ENCODE results near the gene RAB27B.

RAB27B gene

DNA sequence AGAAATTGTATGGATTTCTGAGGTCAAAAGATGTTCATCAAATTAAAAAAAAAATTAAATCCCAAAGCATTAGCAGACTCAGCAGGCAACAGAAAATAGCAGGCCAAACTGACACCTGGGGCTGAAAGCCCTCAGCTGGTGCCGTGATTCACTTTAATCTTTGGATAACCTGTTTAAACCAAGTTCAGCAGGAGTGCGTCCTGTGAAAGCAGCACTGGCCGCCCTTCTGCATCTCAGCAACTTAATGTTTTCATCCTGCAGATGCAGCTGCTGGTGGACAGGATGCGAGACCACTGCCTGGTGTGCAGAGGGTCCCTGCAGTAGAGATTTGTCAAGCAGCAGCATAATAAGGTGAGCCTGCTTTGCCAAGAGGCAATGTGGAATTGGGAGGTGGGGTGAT is 89.8 kb downstream of the RAB27B start:
- TF ChIP-seq, protein P1, sequence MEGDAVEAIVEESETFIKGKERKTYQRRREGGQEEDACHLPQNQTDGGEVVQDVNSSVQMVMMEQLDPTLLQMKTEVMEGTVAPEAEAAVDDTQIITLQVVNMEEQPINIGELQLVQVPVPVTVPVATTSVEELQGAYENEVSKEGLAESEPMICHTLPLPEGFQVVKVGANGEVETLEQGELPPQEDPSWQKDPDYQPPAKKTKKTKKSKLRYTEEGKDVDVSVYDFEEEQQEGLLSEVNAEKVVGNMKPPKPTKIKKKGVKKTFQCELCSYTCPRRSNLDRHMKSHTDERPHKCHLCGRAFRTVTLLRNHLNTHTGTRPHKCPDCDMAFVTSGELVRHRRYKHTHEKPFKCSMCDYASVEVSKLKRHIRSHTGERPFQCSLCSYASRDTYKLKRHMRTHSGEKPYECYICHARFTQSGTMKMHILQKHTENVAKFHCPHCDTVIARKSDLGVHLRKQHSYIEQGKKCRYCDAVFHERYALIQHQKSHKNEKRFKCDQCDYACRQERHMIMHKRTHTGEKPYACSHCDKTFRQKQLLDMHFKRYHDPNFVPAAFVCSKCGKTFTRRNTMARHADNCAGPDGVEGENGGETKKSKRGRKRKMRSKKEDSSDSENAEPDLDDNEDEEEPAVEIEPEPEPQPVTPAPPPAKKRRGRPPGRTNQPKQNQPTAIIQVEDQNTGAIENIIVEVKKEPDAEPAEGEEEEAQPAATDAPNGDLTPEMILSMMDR (IDR thresholded peaks at IDR 0.05; ENCODE audit: insufficient read depth, low read length), result no peak
- TF ChIP-seq, protein P2, sequence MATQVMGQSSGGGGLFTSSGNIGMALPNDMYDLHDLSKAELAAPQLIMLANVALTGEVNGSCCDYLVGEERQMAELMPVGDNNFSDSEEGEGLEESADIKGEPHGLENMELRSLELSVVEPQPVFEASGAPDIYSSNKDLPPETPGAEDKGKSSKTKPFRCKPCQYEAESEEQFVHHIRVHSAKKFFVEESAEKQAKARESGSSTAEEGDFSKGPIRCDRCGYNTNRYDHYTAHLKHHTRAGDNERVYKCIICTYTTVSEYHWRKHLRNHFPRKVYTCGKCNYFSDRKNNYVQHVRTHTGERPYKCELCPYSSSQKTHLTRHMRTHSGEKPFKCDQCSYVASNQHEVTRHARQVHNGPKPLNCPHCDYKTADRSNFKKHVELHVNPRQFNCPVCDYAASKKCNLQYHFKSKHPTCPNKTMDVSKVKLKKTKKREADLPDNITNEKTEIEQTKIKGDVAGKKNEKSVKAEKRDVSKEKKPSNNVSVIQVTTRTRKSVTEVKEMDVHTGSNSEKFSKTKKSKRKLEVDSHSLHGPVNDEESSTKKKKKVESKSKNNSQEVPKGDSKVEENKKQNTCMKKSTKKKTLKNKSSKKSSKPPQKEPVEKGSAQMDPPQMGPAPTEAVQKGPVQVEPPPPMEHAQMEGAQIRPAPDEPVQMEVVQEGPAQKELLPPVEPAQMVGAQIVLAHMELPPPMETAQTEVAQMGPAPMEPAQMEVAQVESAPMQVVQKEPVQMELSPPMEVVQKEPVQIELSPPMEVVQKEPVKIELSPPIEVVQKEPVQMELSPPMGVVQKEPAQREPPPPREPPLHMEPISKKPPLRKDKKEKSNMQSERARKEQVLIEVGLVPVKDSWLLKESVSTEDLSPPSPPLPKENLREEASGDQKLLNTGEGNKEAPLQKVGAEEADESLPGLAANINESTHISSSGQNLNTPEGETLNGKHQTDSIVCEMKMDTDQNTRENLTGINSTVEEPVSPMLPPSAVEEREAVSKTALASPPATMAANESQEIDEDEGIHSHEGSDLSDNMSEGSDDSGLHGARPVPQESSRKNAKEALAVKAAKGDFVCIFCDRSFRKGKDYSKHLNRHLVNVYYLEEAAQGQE (IDR thresholded peaks at IDR 0.05; ENCODE audit: insufficient replicate concordance, low read depth), result no peak
- TF ChIP-seq POLR2AphosphoS5 (IDR thresholded peaks at IDR 0.05; ENCODE audit: low read depth) (no peak), GABPA (IDR thresholded peaks at IDR 0.05; ENCODE audit: low read depth) (no peak), SPI1 (IDR thresholded peaks at IDR 0.05; ENCODE audit: borderline replicate concordance, low read depth) (no peak)

DNA sequence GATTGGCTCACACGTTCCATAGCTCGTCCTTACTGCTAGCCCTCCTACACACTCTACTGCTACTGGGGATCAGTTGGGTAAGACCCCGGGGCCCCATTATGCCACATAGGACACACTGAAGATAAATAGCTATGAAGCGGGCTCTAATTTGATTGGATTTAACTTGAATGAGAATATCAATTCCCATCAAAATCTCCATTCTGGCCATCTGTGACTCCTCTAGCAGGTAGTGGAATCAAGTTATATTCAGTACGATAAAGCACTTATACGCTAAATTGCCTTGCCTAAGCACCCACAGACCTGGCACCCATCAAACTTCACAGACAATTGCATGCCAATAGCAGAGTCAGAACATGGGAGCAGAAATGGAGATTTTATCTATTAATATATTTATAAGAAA is 91.1 kb downstream of the RAB27B start:
- no peak for DNase-seq (ENCODE audit: low read depth in 1 of 2, low spot score in 1 of 2)
- H3K27me3 ChIP-seq (ENCODE audit: insufficient read depth, poor library complexity, severe bottlenecking), result no peaks in the 10 kb centered on the region
- no peak overlapping the region for H3K27ac ChIP-seq (replicated peaks)
- TF ChIP-seq, protein P2 (IDR thresholded peaks at IDR 0.05; ENCODE audit: insufficient replicate concordance, low read depth), result no peak
- TF ChIP-seq, protein P1 (IDR thresholded peaks at IDR 0.05; ENCODE audit: insufficient read depth, low read length), result no peak
- TF ChIP-seq POLR2AphosphoS5 (IDR thresholded peaks at IDR 0.05; ENCODE audit: low read depth), result no peak
- TF ChIP-seq GABPA (IDR thresholded peaks at IDR 0.05; ENCODE audit: low read depth), result no peak
- no peak for TF ChIP-seq SPI1 (IDR thresholded peaks at IDR 0.05; ENCODE audit: borderline replicate concordance, low read depth)
- no peak overlapping the region for H3K4me3 ChIP-seq (replicated peaks; ENCODE audit: insufficient read depth, low read length)

More for the DNA sequence above, 89.8 kb downstream of the RAB27B start:
- H3K27ac ChIP-seq (replicated peaks), result no peak overlapping the region
- no peak overlapping the region for H3K4me3 ChIP-seq (replicated peaks; ENCODE audit: insufficient read depth, low read length)
- no peaks in the 10 kb centered on the region for H3K27me3 ChIP-seq (ENCODE audit: insufficient read depth, poor library complexity, severe bottlenecking)
- no peak for DNase-seq (ENCODE audit: low read depth in 1 of 2, low spot score in 1 of 2)

- Histone ChIP-seq H3K27ac (replicated peaks) (no peak overlapping the region), H3K4me3 (replicated peaks; ENCODE audit: insufficient read depth, low read length) (no peak overlapping the region), H3K27me3 (ENCODE audit: insufficient read depth, poor library complexity, severe bottlenecking) (no peaks in the 10 kb centered on the region)
- TF ChIP-seq GABPA (IDR thresholded peaks at IDR 0.05; ENCODE audit: low read depth), result no peak
- TF ChIP-seq, protein P1 (IDR thresholded peaks at IDR 0.05; ENCODE audit: insufficient read depth, low read length), result no peak
- TF ChIP-seq SPI1 (IDR thresholded peaks at IDR 0.05; ENCODE audit: borderline replicate concordance, low read depth), result no peak
- TF ChIP-seq POLR2AphosphoS5 (IDR thresholded peaks at IDR 0.05; ENCODE audit: low read depth), result no peak
- TF ChIP-seq, protein P2 (IDR thresholded peaks at IDR 0.05; ENCODE audit: insufficient replicate concordance, low read depth), result no peak
- DNase-seq (ENCODE audit: low read depth in 1 of 2, low spot score in 1 of 2), result no peak
Observed at GRCh38 chr18:54923339-54923956, 95.2 kb downstream of the RAB27B start.
